Activated CD4-positive, alpha-beta T cell treated with anti-CD3 and anti-CD28 coated beads, Interleukin-10, Interleukin-2, amounts not matched to agents 100 ng/mL and 50 ng/mL, durations not matched to agents 16 hours and 8 hours (primary cell): ENCODE results near the gene RUBCNL.

Experiments
- DNase-seq: peaks from one replicate; pipeline ENCODE4 v3.0.0-alpha.2; 2020

RUBCNL gene

GRCh38 chr13:46339035-46339666, 47.9 kb downstream of the RUBCNL start:
- DNase-seq: no peak

GRCh38 chr13:46337700-46338099, 49.4 kb downstream of the RUBCNL start:
- DNase-seq: no peak

DNA sequence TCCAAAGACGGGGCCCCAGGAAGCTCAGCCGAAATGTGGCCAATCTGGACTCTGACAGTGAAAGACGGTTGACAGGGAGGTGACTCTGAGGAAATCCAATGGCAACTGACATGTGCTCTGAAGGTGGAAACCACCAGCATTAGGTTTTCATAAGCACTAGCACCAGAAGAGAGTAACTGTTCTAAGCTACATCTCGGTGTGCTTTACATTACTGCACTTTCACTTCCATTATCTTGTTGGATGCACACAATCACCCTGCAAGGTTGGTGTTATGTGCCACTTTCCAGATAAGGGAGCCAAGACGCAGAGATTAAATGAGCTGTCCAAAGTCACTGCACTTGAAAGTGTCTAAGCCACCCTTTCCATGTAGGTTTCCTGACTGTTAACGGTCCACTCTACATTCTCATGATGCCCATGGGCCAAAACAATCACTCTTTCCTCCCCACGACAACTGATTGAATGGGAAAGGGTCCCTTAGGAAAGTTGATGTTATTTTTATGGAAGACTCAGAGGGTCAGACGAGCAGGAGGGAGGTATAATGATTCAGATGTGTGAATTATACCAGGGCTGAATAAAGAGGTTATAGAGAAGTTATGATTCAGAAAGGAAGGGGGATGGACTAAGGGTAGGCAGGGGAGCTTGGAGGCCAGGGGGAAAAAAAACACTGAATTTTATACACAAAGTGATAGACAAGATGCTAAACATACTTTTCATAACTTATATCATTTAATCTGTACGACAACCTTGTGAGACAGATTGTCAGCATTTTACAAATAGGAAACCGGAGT, 52.8 kb downstream of the RUBCNL start:
- no peak for DNase-seq

- DNase-seq: no peak
Observed at GRCh38 chr13:46332772-46333171, 54.3 kb downstream of the RUBCNL start.

DNA sequence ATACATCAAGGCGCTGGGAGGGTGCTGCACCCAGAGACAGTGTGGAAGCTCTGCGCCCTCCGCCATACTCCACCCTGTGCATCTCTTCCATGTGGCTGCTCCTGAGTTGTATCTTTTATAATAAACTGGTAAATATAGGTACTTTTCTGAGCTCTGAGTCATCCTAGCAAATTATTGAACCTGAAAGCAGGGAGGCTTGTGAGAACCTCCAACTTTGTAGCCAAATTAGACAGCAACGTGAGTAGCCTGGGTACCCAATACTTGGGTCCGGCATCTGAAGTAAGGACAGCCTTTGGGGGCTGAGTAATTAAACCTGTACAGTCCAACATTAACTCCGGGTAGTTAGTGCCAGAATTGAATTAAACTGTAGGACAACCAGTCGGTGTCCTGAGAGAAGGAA, 57.4 kb downstream of the RUBCNL start:
- DNase-seq: peak; percentile 30

GRCh38 chr13:46327246-46327645, 59.8 kb downstream of the RUBCNL start:
- no peak for DNase-seq

DNA sequence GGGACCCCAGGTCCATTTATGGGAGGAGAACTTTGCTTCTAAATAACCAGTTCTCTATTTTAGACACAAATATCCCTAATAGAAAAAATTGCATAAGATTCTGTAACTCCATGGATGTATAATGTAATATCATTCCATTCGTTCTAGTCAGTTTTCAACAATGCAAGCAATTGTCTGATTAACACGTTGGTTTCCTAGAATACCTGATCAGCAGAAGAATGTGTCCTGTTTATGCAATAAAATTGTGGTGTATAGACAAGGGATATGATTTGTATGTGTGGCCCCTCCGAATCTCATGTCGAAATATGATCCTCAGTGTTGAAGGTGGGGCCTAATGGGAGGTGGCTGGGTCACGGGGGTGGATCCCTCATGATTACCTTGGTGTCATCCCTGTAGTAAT, 62.1 kb downstream of the RUBCNL start:
- no peak for DNase-seq

DNA sequence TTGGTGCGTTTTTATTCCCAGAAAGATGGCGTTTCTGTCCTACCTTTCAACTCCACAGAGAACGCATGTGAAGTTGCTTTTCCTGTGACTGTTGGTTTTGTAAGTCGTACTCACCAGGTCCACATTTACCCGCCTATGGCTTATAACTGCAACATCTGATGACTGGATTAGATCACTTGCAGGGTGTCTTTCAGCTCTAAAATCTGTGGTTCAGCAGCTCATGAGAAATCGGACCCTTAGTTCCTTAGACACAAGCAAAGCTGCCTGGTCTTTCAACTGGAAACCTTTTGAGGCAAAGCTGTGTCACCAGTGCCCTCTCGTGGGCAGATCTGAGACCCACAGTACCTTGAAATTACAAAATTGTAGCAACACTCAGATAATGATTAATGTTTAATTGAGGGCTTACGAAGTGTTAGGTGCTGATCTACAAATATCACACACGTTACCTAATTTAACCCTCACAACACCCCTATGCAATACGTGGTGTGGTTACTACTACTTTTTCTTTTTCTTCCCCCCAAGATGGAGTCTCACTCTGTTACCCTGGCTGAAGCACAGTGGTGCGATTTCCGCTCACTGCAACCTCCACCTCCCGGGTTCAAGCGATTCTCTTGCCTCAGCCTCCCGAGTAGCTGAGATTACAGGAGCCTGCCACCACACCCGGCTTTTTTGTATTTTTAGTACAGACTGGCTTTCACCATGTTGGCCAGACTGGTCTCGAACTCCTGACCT, 65.4 kb downstream of the RUBCNL start:
- DNase-seq: peak; percentile 83

DNA sequence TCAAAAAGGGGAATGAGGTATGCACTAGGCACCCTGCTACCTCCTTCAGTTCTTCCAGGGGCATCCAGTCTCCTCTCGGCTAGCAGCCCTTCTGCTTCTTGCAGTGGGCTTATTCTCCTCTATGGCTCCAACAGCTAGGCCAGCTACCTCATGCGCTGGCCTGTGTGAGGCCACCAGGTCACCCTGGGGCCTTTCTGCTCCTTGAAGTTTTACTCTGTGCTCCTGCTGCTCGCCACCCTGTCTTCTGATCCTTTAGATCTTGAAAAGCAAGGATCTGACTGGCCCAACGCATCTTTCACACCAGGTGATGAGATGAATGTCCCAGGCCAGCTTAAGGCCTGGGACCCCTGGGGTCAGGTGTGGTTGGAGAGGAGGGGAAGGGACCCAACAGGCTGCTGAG, 66.2 kb downstream of the RUBCNL start:
- no peak for DNase-seq

DNA sequence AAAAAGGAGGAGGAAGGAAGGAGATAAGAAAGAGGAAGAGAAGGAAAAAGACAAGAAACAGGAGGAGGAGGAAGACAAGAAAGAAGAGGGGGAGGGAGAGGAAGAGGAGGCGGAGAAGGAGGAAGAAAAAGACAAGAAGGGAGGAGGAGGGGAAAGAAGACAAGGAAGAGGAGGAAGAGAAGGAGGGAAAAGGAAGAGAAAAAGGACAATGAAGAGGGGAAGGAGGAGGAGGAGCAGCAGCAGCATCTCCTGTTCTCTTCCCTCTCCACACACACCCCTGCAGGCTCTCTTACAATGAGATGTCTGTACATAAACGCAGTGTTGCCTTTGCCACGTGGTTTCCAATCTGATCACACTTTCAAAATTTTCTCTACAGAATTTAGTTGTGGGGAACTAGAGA, 66.6 kb downstream of the RUBCNL start:
- DNase-seq: no peak

DNA sequence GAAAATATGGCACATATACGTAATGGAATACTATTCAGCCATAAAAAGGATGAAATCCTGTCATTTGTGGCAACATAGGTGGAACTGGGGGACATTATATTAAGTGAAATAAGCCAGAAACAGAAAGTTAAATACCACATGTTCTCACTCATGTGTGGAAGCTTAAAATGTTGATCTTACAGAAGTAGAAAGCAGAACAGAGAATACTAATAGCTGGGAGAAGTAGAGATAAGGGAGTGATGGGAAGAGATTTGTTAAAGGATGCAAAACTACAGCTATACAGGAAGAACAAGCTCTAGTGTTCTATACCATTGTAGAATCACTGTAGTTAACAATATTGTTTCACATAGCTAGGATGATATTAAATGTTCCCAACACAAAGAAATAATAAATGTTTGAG, 68.1 kb downstream of the RUBCNL start:
- DNase-seq: no peak

GRCh38 chr13:46317120-46317519, 69.9 kb downstream of the RUBCNL start:
- no peak for DNase-seq

DNA sequence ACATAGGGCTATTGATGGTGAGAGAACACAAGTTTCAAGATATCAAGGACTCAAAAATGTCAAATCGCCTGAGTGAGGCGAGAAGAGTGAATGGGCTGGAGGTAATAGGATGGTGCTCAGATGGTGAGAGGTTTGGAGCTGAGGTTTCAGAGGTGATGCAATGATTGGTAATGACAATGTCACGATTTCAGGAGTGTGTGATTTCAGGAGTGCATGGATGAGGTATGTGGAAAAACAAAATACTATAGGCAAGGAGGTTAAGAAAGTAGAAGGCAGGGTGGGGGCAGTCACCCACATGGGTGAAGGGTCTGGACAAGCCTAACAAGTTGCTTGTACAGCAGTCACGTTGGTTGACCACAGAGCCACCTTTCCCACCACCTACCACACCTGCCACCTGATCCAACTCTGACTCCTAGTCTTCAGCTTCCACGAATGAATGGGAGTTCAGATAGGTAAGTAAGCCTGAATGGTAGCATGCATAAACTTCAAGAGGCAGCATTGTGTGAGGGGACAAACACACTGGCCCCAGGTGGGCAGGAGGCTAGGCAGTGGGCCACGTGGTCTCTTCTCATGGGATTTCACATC, 71.5 kb downstream of the RUBCNL start:
- DNase-seq: peak; percentile 28

GRCh38 chr13:46315036-46315435, 72.0 kb downstream of the RUBCNL start:
- no peak for DNase-seq

GRCh38 chr13:46314587-46314986, 72.5 kb downstream of the RUBCNL start:
- DNase-seq: no peak

DNA sequence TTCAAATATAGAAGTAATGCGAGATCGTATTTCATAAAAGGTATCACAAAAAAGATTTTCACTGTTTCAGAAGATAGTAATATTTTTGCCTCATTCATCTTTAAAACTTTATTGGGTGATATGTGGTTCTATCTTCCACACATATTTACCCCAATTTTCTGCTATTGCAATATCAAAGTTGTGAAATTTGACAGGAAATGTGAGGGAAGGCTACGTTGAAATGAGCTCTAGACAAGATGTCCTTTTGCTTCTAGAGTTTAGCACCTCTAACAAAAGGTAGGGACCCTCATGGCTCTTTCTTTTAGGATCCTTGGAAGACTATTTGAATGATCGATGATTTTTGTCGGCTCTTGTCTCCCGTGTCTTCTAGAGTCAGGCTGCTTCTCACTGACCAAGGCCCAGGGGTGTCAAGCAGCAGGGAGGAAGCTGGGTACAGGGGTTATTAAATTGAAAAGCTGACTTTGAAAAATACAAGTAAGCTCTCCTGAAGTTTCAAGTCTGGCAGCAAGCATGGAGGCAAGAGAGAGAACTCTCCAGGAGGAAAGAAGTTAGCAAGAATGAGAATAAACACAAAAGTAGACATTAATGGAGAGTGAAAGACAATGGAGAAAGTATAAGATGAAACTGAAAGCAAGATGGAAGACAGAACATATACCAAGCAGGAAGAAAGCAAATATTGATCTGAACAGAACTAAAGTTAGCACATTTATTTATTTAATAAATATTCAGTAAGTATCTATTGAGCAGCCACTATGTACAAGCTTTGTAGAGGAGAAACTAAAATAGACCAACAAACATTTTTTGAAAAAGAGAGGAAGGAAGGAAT, 73.4 kb downstream of the RUBCNL start:
- no peak for DNase-seq

DNA sequence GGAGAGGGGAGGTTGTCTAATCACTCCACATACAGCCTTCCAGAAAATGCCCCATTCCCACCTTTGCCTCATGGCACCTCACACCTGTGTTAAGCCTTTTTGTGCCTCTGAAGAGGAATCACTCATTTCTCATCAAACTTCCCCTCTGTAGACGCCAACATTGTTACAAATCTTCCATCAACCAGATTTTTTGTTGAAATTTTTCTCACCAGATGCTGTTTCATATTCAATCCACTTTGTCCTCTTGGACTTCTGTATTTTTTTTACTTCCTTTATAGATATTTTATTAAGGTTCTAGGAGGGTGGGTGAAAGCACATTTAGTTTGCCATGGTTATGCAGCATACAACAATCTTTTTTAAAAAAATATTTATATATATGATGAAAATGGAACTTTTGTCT, 74.0 kb downstream of the RUBCNL start:
- no peak for DNase-seq

DNA sequence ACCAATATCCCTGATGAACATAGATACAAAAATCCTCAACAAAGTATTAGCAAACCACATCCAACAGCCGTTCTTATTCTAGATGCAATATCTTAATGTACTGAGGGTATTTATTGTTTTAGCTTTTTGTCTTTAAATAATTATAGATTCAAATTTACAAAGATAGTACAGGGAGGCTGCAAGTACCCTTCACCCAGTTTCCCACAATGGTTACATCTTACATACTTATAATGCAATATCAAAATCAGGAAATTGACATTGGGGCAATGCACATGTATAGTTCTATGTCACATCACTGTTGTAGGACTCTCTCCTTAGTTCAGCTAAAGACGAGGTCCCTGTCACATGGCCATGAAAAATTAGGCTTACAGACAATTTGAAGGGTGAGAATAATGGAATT, 75.8 kb downstream of the RUBCNL start:
- no peak for DNase-seq

DNA sequence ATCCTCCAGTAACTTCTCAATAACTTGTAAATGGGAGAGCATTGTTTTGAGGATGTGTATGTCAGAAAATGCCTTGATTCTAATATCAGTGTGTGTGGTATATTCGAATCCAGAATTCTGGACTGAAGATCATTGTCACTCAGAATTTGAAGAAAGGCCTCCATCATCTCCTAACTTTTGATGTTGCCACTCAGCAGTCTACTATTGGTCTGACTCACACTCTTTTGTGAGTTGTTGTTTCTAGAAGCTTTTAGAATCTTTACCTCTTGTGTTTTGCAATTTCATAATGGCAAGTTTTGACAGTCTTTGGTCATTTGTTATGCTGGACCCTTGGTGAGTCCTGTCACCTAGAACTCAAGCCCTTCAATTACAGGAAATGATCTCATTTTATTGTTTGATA, 77.0 kb downstream of the RUBCNL start:
- no peak for DNase-seq

- no peak for DNase-seq
Observed at GRCh38 chr13:46307554-46307953, 79.5 kb downstream of the RUBCNL start.

DNA sequence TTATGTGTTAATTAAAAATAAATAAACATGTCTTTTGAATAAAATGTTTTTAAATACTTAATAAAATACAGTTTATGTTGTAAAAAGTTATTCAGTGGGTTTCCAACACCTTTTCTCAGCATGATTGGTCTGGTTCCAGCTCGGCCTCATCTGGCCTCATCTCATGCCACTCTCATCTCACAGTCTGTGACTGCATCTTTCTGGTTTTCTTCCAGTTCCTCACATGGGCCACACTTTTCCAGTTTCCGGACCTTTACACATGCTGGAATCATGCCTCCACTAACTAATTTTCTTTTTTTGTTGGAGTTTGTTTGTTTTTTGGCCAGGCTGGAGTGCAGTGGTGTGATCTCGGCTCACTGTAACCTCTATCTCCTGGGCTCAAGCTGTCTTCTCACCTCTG, 82.5 kb downstream of the RUBCNL start:
- no peak for DNase-seq

GRCh38 chr13:46303742-46304385, 83.2 kb downstream of the RUBCNL start:
- DNase-seq: no peak
